Gastrocnemius medialis (tissue), 4 donors: ENCODE data around the gene IL17RA.

Experiments
- CTCF ChIP-seq, 5 experiments: fragments of 450-650 bp in 3 of 5; fragments of 200-600 bp in 2 of 5; sonication (generic) in 2 of 5; IDR thresholded peaks in 4 of 5; conservative IDR thresholded peaks in 1 of 5; 1 replicate in 4 of 5; 2 replicates in 1 of 5; pipeline ENCODE4 v1.5.1; 2016 to 2019; ENCODE audit warnings: antibody characterized with exemption in 5 of 5, mild to moderate bottlenecking in 3 of 5, moderate library complexity in 3 of 5
- POLR2A ChIP-seq, 2 donors: fragments of 450-650 bp; IDR thresholded peaks; one replicate each; pipeline ENCODE4 v1.6.1; 2017; ENCODE audit warnings: antibody characterized with exemption in 2 of 2, mild to moderate bottlenecking in 2 of 2, moderate library complexity in 2 of 2

DNA sequence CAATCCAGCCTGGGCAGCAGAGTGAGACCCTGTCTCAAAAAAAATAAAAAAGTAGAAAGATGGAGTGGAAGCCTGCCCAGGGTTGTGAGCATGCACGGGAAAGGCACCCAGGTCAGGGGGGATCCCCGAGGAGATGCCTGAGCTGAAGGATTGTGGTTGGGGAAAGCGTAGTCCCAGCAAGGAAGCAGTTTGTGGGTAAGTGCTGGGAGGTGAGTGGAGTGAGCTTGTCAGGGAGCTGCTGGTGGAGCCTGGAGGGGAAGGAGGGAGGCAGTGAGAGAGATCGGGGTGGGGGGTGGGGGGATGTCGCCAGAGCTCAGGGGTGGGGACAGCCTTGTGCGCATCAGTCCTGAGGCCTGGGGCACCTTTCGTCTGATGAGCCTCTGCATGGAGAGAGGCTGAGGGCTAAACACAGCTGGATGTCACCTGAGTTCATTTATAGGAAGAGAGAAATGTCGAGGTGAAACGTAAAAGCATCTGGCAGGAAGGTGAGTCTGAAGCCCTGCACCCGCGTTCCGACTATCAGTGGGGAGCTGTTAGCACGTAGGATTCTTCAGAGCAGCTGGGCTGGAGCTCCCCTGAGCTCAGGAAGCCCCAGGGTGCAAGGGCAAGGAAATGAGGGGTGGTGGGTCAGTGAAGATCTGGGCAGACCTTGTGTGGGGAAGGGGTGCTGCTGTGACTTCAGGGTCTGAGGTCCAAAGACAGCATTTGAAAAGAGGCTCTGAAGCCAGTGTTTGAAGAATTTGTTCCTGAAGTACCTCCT lies 26.2 kb downstream of the IL17RA start:
- TF ChIP-seq CTCF (IDR thresholded peaks at IDR 0.05 in 4 of 5, conservative IDR thresholded peaks at IDR 0.05 in 1 of 5) (no peak), POLR2A (IDR thresholded peaks at IDR 0.05) (no peak)
